Measurements from ENCODE around the gene CRYBA1. TPM values are rescaled to one million over a fixed set of nuclear protein-coding genes. Genes with fewer than 3 reads are reported as not detected.

The CRYBA1 gene
- total and polyA plus RNA-seq, 2 of the 8 experiments (the other 6 are each of a cell fraction or from before 2014, with no cell fraction given): not detected

DNA sequence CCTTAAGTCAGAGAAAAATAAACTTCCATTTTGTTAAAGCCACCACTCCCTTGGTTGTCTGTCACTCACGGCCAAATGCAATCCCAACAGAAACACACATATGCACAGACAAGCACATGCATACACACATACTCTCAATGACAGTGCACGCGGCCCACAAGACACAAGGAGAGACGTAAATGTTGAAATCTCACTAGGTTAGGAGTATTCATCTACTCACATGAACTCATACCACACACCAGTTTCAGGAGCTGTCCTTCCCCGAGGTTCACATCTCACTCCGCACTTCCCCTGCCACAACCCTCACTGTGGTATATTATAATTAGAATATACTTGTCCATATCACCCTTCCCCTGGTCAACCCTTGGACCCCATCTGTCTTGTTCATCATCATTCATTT is 30.5 kb upstream of the CRYBA1 start:
- FAIRE-seq (no peak), DNase-seq (ENCODE audit: low read depth in 1 of 2, low spot score in 2 of 2) (no peak)
- Histone ChIP-seq H3K4me1 (replicated peaks in 1 of 4; ENCODE audit: control insufficient read depth in 3 of 4, insufficient read depth in 4 of 4, low read length in 3 of 4) (no peaks in the 10 kb centered on the region), H3K4me3 (ENCODE audit: extremely low read depth in 1 of 4, insufficient read depth in 2 of 4, low read depth in 3 of 4, low read length in 4 of 4) (no peak overlapping the region), H3K56ac (replicated peaks; ENCODE audit: insufficient read length, low read depth, low read length) (no peak overlapping the region), H3K14ac (ENCODE audit: insufficient read length) (no peak overlapping the region), H2BK120ac (replicated peaks; ENCODE audit: low read depth, low read length) (no peak overlapping the region), H3K23ac (ENCODE audit: insufficient read length) (no peak overlapping the region), H2BK5ac (ENCODE audit: low read depth, low read length) (no peak overlapping the region), H3K27ac (ENCODE audit: low read depth, low read length) (no peak overlapping the region), H3K36me3 (ENCODE audit: control insufficient read depth in 2 of 4, insufficient read depth in 4 of 4, low read length in 3 of 4) (no peaks in the 10 kb centered on the region), H4K8ac (ENCODE audit: extremely low read depth, insufficient read depth, low read length) (no peak overlapping the region), H4K5ac (ENCODE audit: insufficient read length, low read depth, low read length) (no peak overlapping the region), H3K9me3 (ENCODE audit: insufficient read depth in 2 of 2, low read depth in 1 of 2, low read length in 1 of 2) (no peaks in the 10 kb centered on the region), H4K20me1 (replicated peaks in 1 of 2; ENCODE audit: control insufficient read depth in 1 of 2, insufficient read depth in 2 of 2, low read length in 2 of 2) (no peaks in the 10 kb centered on the region), H2AFZ (ENCODE audit: low read length) (no peak overlapping the region), H2BK12ac (ENCODE audit: low read depth, low read length) (no peak overlapping the region), H3K4ac (replicated peaks; ENCODE audit: insufficient read length, low read depth, low read length) (no peak overlapping the region), H2AK5ac (ENCODE audit: low read depth, low read length) (no peak overlapping the region), H2BK20ac (ENCODE audit: low read length) (no peak overlapping the region), H3K23me2 (ENCODE audit: low read depth, low read length) (no peaks in the 10 kb centered on the region; the same call in 1 of the 2 replicates), H2BK15ac (ENCODE audit: low read length) (no peak overlapping the region), H3K27me3 (replicated peaks in 1 of 4; ENCODE audit: control insufficient read depth in 3 of 4, extremely low read depth in 1 of 4, insufficient read depth in 3 of 4, low read length in 3 of 4) (no peaks in the 10 kb centered on the region), H3K9ac (replicated peaks in 1 of 4; ENCODE audit: extremely low read depth in 1 of 4, low read depth in 3 of 4, low read length in 3 of 4) (no peak overlapping the region; a peak in 1 of 7 replicates), H4K91ac (replicated peaks; ENCODE audit: insufficient read length, low read length) (no peak overlapping the region), H3K18ac (ENCODE audit: extremely low read depth, low read length) (no peak overlapping the region), H3K79me1 (ENCODE audit: low read depth, low read length) (no peaks in the 10 kb centered on the region), H3K4me2 (ENCODE audit: insufficient read depth in 1 of 2, low read depth in 2 of 2, low read length in 2 of 2) (no peak overlapping the region; a peak in 1 of 4 replicates), H3K79me2 (ENCODE audit: control insufficient read depth in 1 of 2, insufficient read depth in 2 of 2, low read length in 2 of 2) (no peaks in the 10 kb centered on the region)
- POLR2A ChIA-PET (ENCODE audit: partially characterized antibody): interaction anchor here (0.8 kb wide), 2 partner anchors 78 to 99 kb away, joined by 3 to 4 read pairs; partner anchors contain the start of gene NUFIP2
- CTCF ChIA-PET (ENCODE audit: partially characterized antibody): interaction anchor here (0.7 to 18.3 kb wide), 16 partner anchors 8 to 100 kb away, joined by 3 to 333 read pairs (median 5); partner anchors contain the start of gene MYO18A
- TF ChIP-seq TEAD4 (IDR thresholded peaks at IDR 0.05; ENCODE audit: low read depth, low read length): no peak
- TF ChIP-seq CTBP2 (IDR thresholded peaks at IDR 0.05; ENCODE audit: borderline replicate concordance, insufficient read depth, insufficient read length, low read length): no peak
- TF ChIP-seq SIX5 (IDR thresholded peaks at IDR 0.05; ENCODE audit: low read depth, low read length): no peak
- TF ChIP-seq ASH2L (IDR thresholded peaks at IDR 0.05; ENCODE audit: low read length): no peak
- no peak for TF ChIP-seq GABPA (IDR thresholded peaks at IDR 0.05; ENCODE audit: borderline replicate concordance, insufficient read depth, low read length)
- TF ChIP-seq PHF8 (conservative IDR thresholded peaks at IDR 0.05; ENCODE audit: low read depth, low read length): no peak
- no peak for TF ChIP-seq HDAC6 (IDR thresholded peaks at IDR 0.05; ENCODE audit: low read depth, low read length)
- TF ChIP-seq NANOG (IDR thresholded peaks at IDR 0.05; ENCODE audit: insufficient read depth, low read depth, low read length, poor library complexity, severe bottlenecking): no peak
- TF ChIP-seq CHD2 (IDR thresholded peaks at IDR 0.05; ENCODE audit: low read length): no peak
- 94% methylated on average over 6 of the region's 6 CpGs; no CpG with 5 or more reads in 1 of the 2 experiments for WGBS, 2 experiments (ENCODE audit: extremely low coverage in 1 of 2, insufficient coverage in 1 of 2, insufficient read length in 1 of 2, insufficient replicate concordance in 2 of 2, low coverage in 1 of 2, low lambda C conversion rate in 2 of 2, missing lambda C conversion rate in 1 of 2)
